Ovary (tissue), 3 donors: ENCODE results near the gene SLC35D1.

Experiments
- EP300 ChIP-seq: sonication (generic); formaldehyde crosslinking; IDR thresholded peaks from one replicate; pipeline ENCODE4 v1.6.1; 2017; ENCODE audit warnings: antibody characterized with exemption
- TF ChIP-seq, protein P1 (sequence below), 3 donors: fragments of 450-650 bp in 2 of 3; fragments of 200-600 bp in 1 of 3; IDR thresholded peaks; one replicate each; pipeline versions ENCODE4 v1.5.1 to v1.8.0; 2016 to 2022; ENCODE audit warnings: antibody characterized with exemption in 3 of 3, mild to moderate bottlenecking in 1 of 3
- donor health status: DM: no; HTN: no; CAD: no.

GRCh38 chr1:67004176-67004575, 49.8 kb downstream of the SLC35D1 start:
- TF ChIP-seq, protein P1, sequence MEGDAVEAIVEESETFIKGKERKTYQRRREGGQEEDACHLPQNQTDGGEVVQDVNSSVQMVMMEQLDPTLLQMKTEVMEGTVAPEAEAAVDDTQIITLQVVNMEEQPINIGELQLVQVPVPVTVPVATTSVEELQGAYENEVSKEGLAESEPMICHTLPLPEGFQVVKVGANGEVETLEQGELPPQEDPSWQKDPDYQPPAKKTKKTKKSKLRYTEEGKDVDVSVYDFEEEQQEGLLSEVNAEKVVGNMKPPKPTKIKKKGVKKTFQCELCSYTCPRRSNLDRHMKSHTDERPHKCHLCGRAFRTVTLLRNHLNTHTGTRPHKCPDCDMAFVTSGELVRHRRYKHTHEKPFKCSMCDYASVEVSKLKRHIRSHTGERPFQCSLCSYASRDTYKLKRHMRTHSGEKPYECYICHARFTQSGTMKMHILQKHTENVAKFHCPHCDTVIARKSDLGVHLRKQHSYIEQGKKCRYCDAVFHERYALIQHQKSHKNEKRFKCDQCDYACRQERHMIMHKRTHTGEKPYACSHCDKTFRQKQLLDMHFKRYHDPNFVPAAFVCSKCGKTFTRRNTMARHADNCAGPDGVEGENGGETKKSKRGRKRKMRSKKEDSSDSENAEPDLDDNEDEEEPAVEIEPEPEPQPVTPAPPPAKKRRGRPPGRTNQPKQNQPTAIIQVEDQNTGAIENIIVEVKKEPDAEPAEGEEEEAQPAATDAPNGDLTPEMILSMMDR (IDR thresholded peaks at IDR 0.05): no peak
- TF ChIP-seq EP300: no peak
